HG03039 (cell line): ENCODE results near the gene HEYL.

Experiments used
- ATAC-seq: cut with Tn5 transposase; IDR thresholded peaks from one replicate; pipeline ENCODE4 v1.9.1; 2021; ENCODE audit warnings: mild to moderate bottlenecking, moderate library complexity; ENCODE audit not compliant: unreplicated experiment

Gene HEYL

DNA sequence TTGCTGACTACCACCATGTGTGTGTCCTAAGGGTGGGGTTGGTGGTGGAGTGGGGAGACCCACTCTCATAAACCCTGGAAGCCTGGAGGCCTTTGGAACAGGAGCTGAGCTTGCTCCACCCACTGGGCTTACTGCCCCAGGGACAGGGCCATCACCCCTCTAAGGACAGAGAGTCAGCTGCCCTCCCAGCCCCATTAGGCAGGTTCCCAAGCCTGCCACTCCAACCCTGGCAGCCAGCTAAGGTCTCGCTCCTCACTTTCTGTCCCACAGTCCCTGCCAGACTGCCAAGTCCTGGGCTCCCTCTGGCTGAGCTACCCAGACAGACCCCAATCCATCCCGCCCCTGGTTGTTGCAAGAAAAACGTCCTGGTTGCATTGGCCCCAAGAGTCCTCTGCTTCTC lies 28.7 kb upstream of the HEYL start:
- ATAC-seq = no peak

DNA sequence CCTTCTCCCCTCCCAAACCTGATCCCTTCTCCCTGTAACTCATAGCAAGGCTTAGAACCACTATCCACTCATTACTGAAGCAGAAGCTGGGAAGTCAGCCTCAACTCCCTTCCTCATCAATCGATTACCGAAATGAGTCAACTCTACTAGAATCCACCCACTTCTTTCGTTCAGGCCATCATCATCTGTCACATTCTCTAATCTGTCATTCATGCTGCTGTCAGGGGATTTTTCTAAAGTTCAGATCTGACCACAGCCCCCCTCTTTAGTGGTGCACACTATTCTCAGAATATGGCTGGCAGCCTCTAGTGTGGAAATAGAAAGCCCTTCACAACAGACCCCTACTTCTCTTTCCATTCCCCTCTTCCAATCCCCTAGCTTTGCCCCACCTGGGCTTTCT lies 27.3 kb upstream of the HEYL start:
- ATAC-seq = peak; percentile 62

- ATAC-seq = no peak
Observed at GRCh38 chr1:39663559-39663958, 24.1 kb upstream of the HEYL start.

DNA sequence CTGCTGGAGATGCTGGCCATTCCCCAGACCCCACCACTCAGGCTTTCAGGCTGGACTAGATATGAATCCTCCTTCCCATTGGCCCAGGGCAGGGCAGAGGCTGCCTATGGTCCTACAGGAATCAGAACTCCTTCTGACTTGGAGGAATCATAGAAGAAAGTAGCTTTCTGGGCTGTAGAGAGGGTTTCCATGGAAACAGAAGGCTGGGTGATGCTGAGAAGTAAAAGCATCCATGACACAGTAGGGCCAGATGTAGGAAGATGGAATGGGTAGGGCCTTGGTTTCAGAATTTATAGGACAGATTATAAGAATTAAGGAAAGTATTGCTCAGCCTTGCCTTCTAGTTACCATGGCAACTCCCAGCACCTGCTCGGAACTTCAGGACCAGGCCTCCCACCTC lies 23.4 kb upstream of the HEYL start:
- no peak for ATAC-seq

GRCh38 chr1:39659538-39659937 lies 20.1 kb upstream of the HEYL start:
- ATAC-seq = no peak

DNA sequence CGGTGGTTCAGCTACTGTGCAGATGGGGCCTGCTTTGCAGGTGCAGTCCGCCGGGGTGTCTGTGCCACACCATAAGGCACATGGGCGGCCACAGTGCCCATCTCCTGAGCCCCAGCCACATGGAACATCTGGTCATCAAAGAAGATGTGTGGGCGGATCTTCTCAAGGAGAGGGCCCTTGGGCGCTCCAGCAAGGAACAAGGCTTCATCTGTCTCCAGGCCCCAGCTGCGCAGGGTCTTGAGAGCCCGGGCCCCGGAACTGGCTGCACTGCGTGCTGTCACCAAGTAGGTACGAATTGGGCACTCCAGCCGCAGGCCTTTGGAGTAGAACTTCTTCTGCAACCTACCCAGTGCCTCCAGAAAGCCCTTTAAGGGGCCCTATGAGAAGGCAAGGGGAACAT lies 19.7 kb upstream of the HEYL start:
- ATAC-seq = no peak

DNA sequence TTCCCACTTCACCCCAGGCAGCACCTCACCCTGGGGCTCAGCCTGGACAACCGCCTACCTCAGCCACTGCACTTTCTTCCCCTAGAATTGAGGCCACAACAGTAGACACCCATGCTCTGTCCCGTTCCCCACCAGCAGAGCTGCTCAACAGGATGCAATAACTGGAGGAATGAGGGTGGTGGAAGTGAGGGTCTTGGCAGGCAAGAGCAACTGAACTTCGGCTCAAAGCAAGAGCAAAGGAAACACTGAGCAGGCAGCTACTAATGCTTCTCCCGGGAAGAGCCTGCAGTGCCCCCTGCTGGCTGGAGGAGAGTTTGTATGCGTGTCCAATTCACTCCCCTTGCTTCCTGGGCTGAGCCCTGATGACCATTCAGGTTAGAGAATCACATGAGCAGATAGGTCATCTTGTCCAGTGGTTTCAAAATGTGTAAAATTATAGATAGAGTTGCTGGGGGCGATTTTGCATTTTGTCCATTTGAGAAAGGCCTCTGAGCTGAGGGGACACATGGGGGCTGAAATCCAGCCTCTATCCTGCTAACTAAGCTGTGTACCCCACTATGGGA lies 18.6 kb upstream of the HEYL start:
- ATAC-seq = no peak

- no peak for ATAC-seq
Observed at GRCh38 chr1:39657402-39657801, 18.0 kb upstream of the HEYL start.

GRCh38 chr1:39656391-39656790 lies 16.9 kb upstream of the HEYL start:
- no peak for ATAC-seq

GRCh38 chr1:39655578-39656268 lies 16.3 kb upstream of the HEYL start:
- no peak for ATAC-seq

DNA sequence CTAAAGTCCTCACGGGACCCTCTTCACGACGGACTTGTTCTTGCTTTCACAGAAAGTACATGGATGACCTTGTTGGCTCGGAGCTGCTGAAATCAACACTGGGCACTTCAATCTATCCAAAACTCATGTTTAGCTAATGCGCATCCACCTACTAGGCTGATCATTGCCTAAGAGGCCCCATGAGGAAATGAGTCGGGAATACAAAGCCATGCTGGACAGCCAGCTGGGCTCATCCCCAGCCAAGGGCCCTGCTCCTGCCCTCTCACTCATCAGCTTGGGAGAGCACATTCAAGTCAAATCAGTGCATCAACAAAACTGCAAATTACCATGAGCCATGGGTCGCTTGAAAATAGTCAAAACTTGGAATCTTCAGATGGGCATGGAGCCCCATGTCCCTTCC lies 14.8 kb upstream of the HEYL start:
- ATAC-seq = no peak

DNA sequence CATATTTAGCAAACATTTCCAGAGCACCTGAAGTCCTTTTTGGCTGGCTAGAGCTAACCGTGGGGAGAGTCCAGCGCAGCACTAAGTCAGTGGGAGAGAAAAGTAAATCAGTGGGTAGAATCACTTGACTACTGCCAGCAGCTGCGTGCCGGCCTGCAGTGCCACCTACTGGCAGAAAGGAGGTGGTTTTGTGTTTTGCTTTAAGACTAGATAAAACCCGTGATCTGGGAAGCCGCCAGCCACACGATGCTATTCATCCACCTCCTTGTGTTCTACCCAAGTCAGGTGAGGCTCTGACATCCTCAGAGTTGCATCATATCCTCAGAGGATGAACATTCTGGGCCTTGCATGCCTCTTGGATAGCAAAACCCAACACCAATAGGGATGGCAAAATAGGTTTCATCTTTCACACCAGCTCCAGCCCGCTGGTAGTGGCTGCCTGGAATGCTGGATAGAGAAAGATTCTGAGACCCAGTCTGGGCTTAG lies 14.1 kb upstream of the HEYL start:
- no peak for ATAC-seq

- no peak for ATAC-seq
Observed at GRCh38 chr1:39652554-39652953, 13.1 kb upstream of the HEYL start.

GRCh38 chr1:39652105-39652504 lies 12.7 kb upstream of the HEYL start:
- ATAC-seq = no peak

DNA sequence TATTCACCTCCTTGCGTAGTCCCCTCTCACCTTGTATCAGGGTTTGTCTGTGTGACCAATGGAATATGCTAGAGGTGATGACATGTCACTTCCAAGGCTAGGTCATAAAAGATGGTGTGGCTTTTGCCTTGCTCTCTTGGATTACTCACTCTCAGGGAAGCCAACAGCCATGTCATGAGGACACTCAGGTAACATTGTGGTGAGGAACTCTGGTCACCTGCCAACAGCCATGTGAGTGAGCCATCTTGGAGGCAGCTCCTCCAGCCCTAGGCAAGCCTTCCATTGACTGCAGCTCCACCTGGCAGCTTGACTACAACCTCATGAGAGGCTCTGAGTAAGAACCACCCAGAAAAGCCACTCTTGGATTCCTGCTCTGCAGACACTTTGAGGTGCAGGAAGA lies 11.0 kb upstream of the HEYL start:
- no peak for ATAC-seq

DNA sequence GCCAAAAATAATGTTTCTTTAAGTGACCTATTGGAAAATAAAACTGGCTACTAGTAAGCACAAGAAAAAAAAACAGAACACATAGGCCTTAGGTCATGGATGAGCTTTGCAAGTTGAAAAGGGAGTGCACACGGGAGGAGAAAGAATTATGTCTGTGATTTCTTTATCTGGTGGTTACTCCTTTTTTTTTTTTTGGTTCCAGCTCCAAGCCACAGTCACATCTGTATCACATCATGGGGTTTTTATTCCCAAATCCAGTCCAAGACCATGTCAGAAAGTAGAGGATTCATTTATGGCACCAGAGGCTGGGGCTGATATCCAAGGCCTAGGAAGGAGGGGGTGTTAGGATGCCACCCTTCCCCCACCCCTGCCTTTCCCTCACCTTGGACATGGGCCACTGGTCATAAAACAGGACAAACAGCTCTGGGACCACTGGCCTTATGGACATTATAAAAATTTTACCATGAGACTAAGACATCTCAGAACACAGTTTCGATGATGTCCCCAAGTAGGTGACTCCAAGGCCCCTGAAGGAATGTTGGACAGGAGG lies 10.3 kb upstream of the HEYL start:
- no peak for ATAC-seq

- no peak for ATAC-seq
Observed at GRCh38 chr1:39648496-39648895, 9.1 kb upstream of the HEYL start.

DNA sequence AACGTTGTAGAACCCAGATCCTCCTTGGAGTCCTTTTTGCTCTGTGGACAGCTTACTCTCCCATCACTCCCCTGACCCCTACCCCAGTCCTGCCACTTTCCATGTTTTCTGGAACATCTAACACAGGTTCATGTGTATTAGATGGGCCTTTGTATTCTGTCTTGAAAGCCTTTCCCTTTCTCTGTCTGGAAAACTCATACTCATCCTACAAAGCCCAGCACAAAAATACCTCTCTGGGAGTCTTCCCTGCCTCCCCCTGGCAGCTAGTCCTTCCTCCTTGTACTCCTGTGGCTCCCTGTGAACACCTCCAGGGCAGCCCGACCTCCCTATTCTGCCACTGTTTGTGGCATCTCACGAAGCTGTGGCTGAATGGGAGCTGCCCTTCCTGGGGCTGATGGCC lies 7.8 kb upstream of the HEYL start:
- no peak for ATAC-seq

DNA sequence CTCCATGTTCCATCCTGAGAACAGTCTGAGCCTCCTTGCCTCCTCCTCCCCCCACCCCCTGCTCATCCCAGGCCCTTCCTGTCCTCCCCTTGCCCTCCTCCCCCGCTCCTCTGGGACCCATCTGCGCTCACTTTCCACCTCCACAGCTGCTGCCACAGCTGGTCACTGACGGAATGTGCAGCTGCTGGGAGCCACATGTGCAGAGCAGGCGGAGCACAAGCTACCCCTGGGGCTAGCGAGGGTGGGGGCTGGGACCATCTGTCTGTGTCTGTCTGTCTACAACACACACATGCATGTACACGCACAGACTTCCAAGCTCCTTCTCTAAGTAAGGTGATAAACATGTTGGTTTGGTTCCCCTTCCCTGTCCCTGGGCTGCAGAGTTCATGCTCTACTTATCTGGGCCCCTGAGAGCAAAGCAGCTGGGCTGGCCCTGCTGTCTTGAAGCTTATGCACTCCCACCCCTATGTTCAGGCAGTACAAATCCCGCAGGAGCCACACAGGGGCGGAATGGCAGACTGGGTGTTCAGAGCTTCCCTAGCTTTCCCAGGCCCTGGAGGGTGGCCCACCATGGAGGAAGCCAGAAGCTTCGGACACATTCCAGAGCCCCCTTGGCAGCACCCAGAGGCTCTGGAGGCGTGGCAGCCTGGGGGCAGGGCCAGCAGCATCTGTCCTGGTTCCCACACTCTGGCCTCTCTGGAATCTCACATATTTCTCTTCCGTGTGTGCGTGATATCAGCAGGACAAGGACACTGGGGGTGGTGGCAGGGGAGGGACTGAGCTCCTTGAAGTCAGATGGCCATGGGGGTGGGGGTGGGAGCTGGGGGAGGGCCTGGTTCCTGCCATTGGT lies 7.0 kb upstream of the HEYL start:
- ATAC-seq = no peak

GRCh38 chr1:39645411-39646043 lies 6.1 kb upstream of the HEYL start:
- no peak for ATAC-seq

GRCh38 chr1:39643705-39644104 lies 4.3 kb upstream of the HEYL start:
- no peak for ATAC-seq
